GM10266 (cell line): ENCODE measurements around the gene TOX2.

Experiments
- DNase-seq: peaks from one replicate; pipeline ENCODE4 v3.0.0; 2012; ENCODE audit errors: extremely low spot score
- TF ChIP-seq, protein P1 (sequence below): IDR thresholded peaks from 2 replicates; pipeline ENCODE4 v1.5.1; 2012; ENCODE audit warnings: mild to moderate bottlenecking, low read depth; ENCODE audit not compliant: control insufficient read depth, insufficient read depth; ENCODE audit errors: missing control alignments

The TOX2 gene

DNA sequence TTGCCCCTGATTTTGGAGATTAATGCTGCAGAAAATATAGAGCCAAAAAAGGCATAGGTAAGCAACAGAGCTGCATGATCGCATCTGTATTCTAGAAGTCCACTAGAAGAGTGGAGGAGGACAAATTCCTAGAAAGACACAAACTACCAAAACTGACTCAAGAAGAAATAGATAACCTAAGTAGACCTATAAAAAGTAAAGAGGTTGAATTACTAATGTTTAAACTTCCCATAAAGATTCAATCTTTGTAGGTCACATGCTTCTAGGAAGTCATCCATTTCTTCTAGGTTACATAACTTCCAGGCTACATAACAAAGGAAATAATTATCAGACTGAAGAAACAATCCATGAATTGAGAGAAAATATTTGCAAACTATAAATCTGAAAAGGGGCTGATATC is 187.9 kb downstream of the TOX2 start:
- TF ChIP-seq, protein P1, sequence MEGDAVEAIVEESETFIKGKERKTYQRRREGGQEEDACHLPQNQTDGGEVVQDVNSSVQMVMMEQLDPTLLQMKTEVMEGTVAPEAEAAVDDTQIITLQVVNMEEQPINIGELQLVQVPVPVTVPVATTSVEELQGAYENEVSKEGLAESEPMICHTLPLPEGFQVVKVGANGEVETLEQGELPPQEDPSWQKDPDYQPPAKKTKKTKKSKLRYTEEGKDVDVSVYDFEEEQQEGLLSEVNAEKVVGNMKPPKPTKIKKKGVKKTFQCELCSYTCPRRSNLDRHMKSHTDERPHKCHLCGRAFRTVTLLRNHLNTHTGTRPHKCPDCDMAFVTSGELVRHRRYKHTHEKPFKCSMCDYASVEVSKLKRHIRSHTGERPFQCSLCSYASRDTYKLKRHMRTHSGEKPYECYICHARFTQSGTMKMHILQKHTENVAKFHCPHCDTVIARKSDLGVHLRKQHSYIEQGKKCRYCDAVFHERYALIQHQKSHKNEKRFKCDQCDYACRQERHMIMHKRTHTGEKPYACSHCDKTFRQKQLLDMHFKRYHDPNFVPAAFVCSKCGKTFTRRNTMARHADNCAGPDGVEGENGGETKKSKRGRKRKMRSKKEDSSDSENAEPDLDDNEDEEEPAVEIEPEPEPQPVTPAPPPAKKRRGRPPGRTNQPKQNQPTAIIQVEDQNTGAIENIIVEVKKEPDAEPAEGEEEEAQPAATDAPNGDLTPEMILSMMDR = no peak
- no peak for DNase-seq

DNA sequence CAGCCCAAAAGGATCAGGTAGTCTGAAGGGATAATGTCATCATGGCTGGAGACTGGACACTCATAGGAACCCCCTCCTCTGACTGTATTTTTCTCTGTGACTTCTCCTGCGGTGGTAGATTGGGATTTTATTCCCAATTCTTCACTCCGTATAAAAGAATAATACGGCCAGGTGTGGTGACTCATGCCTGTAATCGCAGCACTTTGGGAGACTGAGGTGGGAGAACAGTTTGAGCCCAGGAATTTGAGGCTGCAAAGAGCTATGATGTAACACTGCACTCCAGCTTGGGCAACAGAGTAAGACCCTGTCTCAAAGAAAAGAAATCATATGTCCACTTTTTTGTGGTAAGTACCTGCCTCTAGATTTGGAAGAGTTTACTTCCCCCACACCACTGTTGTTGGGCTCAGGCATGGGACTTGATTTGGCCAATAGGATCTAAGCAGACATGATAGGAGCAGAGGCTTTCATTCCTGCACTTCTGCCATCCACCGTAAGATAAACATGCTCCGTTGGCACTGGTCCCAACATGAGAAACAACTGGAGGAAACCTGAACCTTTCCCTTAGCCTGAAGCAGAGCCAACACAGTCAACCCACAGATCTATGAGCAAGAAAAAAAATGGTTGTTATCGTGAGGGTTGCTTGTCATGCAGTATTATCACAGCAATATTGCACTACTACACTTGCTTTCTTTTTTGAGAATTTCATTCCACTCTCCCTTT is 190.3 kb downstream of the TOX2 start:
- no peak for DNase-seq

DNA sequence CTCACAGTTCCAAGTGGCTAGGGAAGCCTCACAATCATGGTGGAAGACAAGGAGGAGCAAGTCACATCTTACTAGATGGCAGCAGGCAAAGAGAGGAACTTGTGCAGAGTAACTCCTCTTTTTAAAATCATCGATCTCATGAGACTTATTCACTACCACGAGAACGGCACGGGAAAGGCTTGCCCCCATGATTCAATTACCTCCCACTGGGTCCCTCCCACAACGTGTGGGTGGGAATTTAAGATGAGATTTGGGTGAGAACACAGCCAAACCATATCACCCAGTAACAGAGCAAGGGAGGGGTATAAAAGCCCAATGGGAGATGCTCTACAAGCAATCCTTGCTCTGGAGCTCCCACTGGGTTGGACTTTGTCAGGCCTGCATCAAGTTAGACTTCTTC is 192.0 kb downstream of the TOX2 start:
- DNase-seq = no peak
- TF ChIP-seq, protein P1 = no peak

More for the DNA sequence above, 190.3 kb downstream of the TOX2 start:
- TF ChIP-seq, protein P1 = no peak

DNA sequence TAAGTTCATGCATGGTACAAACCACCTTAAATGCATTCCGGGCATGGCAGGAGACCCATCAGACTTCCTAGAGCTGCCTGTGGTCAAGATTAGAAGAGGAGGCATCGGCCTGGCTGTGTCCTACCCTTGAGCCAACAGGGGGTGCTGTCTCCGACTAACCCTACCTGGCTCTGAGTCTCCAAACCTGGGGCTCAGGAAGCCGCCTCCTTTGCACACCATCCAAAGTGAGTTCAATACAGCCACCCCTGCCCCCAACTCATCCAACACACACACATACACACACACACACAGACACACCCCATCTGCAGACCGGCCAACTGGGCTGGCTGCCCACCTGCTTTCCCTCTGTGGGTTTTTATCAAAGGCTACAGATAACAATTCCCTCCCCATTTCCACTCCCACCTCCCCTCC is 195.3 kb downstream of the TOX2 start:
- no peak for DNase-seq
- TF ChIP-seq, protein P1 = no peak

DNA sequence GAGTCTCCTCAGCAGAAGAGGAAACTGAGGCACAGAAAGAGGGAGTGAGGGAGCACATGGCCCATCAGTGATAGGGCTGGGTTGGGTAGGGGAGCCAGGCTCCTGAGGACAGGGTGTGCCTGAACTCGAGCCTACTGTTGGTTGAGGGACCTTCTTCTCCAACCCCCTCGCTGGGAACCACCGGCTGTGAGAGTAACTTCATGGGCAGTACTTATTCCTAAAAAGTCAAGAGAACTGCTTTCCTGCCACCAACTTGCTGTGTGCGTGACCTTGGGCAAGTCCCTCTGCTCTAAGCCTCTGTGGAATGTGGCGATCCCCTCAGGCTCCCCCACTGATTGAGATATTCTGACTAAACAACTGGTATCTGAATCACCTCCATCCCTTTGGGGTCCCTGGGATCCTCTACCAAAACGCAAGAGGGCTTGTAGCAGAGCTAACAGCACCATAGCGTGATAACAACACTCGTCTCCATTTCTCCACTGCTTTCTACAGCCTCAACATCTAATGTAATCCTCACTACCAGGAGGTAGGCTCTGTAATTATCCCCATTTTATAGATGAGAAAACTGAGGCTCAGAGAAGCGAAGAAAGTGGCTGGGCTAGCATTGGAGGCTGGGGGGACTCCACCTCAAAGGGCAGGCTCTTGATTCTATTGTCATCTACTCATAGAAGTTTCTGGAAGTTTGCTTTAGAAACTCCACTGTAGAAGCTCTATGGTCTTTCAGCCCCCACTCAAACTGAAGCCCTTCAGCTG is 196.3 kb downstream of the TOX2 start:
- TF ChIP-seq, protein P1 = no peak
- DNase-seq = no peak

DNA sequence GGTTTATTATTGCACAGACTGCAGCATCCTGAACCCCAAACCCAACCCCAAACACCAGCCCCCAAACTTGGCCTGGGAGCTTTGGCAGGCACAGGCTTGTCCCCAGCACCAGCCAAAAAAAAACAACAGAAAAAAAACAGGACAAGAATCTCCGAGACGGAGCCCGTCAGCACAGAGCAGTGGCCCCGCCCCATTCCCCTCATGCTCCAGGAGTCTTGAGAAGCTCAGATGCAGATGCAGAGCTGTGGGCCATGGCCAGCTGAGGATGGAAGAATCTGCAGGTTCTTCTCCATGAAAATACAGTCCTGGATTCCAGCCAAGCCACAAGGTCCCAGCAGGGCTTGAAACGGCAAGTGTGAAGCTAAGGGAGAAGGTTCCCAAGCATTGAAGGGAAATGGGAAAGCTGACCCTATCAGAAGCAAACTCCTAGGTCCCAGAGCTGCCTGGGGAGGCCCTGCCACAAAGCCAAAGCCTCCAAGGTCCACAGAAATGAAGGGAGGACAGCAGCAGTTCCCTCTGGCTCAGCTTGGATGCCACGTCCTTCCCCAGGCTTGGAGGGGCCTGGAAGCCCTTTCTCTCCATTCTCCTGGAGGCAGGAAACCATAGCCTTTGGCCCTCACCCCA is 197.2 kb downstream of the TOX2 start:
- DNase-seq = no peak

More for the DNA sequence above, 197.2 kb downstream of the TOX2 start:
- TF ChIP-seq, protein P1 = no peak
